ENCODE measurements around the gene PEX14. TPM values are rescaled to one million over a fixed set of nuclear protein-coding genes. Genes with fewer than 3 reads are reported as not detected.

Gene PEX14
- polyA plus RNA-seq, 1 donor from 2014 or later: 13.5 TPM

DNA sequence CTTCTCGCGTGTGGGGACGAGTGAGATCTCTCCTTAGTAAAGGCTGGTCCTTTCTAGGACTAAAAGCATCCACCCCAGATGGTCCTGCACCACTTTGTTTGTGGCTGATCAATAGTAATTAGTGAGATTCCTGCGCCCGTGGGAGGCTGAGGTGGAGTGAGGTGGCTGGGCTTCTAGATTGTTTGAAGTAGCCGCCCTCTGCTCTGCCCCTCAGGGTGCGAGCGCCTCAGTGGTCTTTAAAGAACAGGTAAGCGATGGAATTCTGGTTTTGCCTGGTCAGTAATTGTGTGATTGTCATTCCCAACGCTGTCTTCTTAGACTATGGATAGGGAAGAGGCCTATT, 20.7 kb downstream of the PEX14 start:
- no peak overlapping the region for H2AFZ ChIP-seq (ENCODE audit: low read depth, low read length)
- H3K36me3 ChIP-seq (ENCODE audit: insufficient read depth, low read length): no peaks in the 10 kb centered on the region
- no peak overlapping the region for H3K4me2 ChIP-seq (ENCODE audit: low read length)
- H4K20me1 ChIP-seq (ENCODE audit: insufficient read depth): no peaks in the 10 kb centered on the region
- TF ChIP-seq EP300 (conservative IDR thresholded peaks at IDR 0.05; ENCODE audit: poor library complexity, severe bottlenecking) (no peak), TAF1 (IDR thresholded peaks at IDR 0.05; ENCODE audit: low read depth) (no peak), MXI1 (conservative IDR thresholded peaks at IDR 0.05; ENCODE audit: poor library complexity, severe bottlenecking) (no peak), SMC3 (conservative IDR thresholded peaks at IDR 0.05; ENCODE audit: poor library complexity) (no peak), RAD21 (conservative IDR thresholded peaks at IDR 0.05) (no peak), POLR2AphosphoS5 (IDR thresholded peaks at IDR 0.05) (no peak)
- TF ChIP-seq, protein P1, sequence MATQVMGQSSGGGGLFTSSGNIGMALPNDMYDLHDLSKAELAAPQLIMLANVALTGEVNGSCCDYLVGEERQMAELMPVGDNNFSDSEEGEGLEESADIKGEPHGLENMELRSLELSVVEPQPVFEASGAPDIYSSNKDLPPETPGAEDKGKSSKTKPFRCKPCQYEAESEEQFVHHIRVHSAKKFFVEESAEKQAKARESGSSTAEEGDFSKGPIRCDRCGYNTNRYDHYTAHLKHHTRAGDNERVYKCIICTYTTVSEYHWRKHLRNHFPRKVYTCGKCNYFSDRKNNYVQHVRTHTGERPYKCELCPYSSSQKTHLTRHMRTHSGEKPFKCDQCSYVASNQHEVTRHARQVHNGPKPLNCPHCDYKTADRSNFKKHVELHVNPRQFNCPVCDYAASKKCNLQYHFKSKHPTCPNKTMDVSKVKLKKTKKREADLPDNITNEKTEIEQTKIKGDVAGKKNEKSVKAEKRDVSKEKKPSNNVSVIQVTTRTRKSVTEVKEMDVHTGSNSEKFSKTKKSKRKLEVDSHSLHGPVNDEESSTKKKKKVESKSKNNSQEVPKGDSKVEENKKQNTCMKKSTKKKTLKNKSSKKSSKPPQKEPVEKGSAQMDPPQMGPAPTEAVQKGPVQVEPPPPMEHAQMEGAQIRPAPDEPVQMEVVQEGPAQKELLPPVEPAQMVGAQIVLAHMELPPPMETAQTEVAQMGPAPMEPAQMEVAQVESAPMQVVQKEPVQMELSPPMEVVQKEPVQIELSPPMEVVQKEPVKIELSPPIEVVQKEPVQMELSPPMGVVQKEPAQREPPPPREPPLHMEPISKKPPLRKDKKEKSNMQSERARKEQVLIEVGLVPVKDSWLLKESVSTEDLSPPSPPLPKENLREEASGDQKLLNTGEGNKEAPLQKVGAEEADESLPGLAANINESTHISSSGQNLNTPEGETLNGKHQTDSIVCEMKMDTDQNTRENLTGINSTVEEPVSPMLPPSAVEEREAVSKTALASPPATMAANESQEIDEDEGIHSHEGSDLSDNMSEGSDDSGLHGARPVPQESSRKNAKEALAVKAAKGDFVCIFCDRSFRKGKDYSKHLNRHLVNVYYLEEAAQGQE (IDR thresholded peaks at IDR 0.05; ENCODE audit: borderline replicate concordance): no peak
- TF ChIP-seq, protein P2, sequence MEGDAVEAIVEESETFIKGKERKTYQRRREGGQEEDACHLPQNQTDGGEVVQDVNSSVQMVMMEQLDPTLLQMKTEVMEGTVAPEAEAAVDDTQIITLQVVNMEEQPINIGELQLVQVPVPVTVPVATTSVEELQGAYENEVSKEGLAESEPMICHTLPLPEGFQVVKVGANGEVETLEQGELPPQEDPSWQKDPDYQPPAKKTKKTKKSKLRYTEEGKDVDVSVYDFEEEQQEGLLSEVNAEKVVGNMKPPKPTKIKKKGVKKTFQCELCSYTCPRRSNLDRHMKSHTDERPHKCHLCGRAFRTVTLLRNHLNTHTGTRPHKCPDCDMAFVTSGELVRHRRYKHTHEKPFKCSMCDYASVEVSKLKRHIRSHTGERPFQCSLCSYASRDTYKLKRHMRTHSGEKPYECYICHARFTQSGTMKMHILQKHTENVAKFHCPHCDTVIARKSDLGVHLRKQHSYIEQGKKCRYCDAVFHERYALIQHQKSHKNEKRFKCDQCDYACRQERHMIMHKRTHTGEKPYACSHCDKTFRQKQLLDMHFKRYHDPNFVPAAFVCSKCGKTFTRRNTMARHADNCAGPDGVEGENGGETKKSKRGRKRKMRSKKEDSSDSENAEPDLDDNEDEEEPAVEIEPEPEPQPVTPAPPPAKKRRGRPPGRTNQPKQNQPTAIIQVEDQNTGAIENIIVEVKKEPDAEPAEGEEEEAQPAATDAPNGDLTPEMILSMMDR (IDR thresholded peaks at IDR 0.05; ENCODE audit: poor library complexity, severe bottlenecking): no peak
- no peak overlapping the region for H3K27ac ChIP-seq (ENCODE audit: low read length)
- H3K9ac ChIP-seq (ENCODE audit: low read length): no peak overlapping the region
- no peak overlapping the region for H3K4me3 ChIP-seq (ENCODE audit: low read length)
- H3K27me3 ChIP-seq (ENCODE audit: insufficient read depth, low read depth, low read length): no peaks in the 10 kb centered on the region
- no peaks in the 10 kb centered on the region for H3F3A ChIP-seq (ENCODE audit: insufficient read depth, low read length, poor library complexity, severe bottlenecking)
- no peaks in the 10 kb centered on the region for H3K79me2 ChIP-seq (replicated peaks; ENCODE audit: insufficient read depth, low read length)
- H3K9me2 ChIP-seq (ENCODE audit: insufficient read depth, low read length): no peaks in the 10 kb centered on the region
- H3K9me3 ChIP-seq (ENCODE audit: low read length): no peaks in the 10 kb centered on the region

DNA sequence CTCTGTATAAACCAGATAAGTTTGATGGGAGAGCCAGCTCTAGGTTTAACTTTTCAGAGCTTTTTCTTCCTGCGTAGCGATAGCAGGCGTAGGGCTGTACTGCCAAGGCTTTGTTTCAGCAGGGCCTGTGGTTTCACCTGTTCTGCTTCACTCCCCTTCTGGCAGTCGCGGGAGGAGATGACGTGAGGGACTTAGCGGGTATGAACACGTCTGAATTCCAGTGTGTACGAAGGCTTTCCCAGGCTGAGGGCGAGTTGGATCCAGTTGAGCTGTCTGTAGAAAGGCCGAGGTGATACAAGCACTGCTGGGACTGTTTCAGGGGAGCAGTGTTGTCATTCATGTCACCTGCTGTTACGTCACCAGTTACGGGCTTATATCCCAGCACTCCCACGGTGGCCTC, 21.2 kb downstream of the PEX14 start:
- Histone ChIP-seq H3K79me2 (replicated peaks; ENCODE audit: insufficient read depth, low read length) (no peaks in the 10 kb centered on the region), H3K9ac (ENCODE audit: low read length) (no peak overlapping the region)

More for the DNA sequence above, 21.2 kb downstream of the PEX14 start:
- H3K4me2 ChIP-seq (ENCODE audit: low read length): no peak overlapping the region
- no peaks in the 10 kb centered on the region for H3K9me2 ChIP-seq (ENCODE audit: insufficient read depth, low read length)
- H3K36me3 ChIP-seq (ENCODE audit: insufficient read depth, low read length): no peaks in the 10 kb centered on the region
- no peak overlapping the region for H3K4me3 ChIP-seq (ENCODE audit: low read length)
- H2AFZ ChIP-seq (ENCODE audit: low read depth, low read length): no peak overlapping the region
- TF ChIP-seq MXI1 (conservative IDR thresholded peaks at IDR 0.05; ENCODE audit: poor library complexity, severe bottlenecking) (no peak), EZH2 (IDR thresholded peaks at IDR 0.05; ENCODE audit: borderline replicate concordance, insufficient read depth, low read length, poor library complexity, severe bottlenecking) (no peak), RAD21 (conservative IDR thresholded peaks at IDR 0.05) (no peak), EP300 (conservative IDR thresholded peaks at IDR 0.05; ENCODE audit: poor library complexity, severe bottlenecking) (no peak), TAF1 (IDR thresholded peaks at IDR 0.05; ENCODE audit: low read depth) (no peak), POLR2AphosphoS5 (IDR thresholded peaks at IDR 0.05) (no peak), SMC3 (conservative IDR thresholded peaks at IDR 0.05; ENCODE audit: poor library complexity) (no peak)
- TF ChIP-seq, protein P1 (IDR thresholded peaks at IDR 0.05; ENCODE audit: borderline replicate concordance): no peak
- TF ChIP-seq, protein P2 (IDR thresholded peaks at IDR 0.05; ENCODE audit: poor library complexity, severe bottlenecking): no peak
- no peaks in the 10 kb centered on the region for H3F3A ChIP-seq (ENCODE audit: insufficient read depth, low read length, poor library complexity, severe bottlenecking)
- H4K20me1 ChIP-seq (ENCODE audit: insufficient read depth): no peaks in the 10 kb centered on the region
- no peaks in the 10 kb centered on the region for H3K9me3 ChIP-seq (ENCODE audit: low read length)
- no peaks in the 10 kb centered on the region for H3K27me3 ChIP-seq (ENCODE audit: insufficient read depth, low read depth, low read length)
- H3K27ac ChIP-seq (ENCODE audit: low read length): no peak overlapping the region
